ENCODE results near the gene ARL4C.

Gene ARL4C

DNA sequence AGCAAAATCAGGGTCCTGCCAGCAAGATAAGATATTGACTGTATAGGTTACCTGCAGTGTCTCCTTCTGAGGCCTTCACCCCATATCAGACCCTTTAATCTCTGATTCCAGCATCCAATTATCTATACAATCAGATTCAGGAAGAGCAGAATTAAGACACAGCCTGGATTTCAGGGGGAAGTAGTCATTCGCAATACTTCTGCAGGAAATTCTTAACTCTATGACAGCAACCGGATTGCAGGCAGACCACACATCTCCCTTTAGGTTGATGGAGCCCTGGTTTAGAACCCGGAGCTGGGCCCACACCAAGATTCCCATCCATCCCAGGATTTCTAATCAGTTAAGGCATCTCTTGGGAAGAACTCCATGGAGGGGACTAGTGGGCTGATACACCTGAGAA lies 9.5 kb downstream of the ARL4C start:
- no peak overlapping the region for H3K4me3 ChIP-seq (ENCODE audit: low read length)
- no peak for DNase-seq (ENCODE audit: low read depth)
- TF ChIP-seq, protein P1, sequence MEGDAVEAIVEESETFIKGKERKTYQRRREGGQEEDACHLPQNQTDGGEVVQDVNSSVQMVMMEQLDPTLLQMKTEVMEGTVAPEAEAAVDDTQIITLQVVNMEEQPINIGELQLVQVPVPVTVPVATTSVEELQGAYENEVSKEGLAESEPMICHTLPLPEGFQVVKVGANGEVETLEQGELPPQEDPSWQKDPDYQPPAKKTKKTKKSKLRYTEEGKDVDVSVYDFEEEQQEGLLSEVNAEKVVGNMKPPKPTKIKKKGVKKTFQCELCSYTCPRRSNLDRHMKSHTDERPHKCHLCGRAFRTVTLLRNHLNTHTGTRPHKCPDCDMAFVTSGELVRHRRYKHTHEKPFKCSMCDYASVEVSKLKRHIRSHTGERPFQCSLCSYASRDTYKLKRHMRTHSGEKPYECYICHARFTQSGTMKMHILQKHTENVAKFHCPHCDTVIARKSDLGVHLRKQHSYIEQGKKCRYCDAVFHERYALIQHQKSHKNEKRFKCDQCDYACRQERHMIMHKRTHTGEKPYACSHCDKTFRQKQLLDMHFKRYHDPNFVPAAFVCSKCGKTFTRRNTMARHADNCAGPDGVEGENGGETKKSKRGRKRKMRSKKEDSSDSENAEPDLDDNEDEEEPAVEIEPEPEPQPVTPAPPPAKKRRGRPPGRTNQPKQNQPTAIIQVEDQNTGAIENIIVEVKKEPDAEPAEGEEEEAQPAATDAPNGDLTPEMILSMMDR (IDR thresholded peaks at IDR 0.05; ENCODE audit: insufficient read depth, low read depth, low read length, missing control alignments) = no peak

DNA sequence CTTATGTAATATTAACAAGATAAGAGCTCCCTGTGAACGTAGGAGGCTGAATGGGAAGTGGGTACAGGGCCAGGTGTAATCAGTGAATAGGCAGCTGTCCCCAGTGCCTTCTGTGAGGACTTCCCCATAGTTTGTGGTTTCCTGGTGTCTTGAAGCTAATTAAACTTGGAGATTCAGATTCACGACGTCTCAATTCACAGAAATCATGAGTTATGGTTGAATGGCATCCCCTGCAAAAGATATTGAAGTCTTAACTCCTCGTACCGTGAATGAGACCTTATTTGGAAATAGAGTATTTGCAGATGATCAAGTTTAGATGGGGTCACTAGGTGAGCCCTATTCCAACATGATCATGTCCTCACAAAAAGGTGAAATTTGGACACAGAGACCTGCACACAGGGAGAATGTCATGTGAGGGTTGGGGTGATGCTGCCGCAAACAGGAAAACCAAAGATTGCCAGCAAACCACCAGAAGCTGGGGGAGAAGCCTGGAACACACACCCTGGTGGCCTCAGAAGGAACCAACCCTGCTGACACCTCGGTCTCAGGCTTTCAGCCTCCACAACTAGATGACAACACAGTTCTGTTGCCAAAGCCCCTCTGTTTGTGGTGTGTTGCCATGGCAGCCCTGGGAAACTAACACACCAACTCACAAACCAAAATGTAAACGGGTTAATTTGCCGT lies 13.2 kb downstream of the ARL4C start:
- H3K4me3 ChIP-seq (ENCODE audit: low read length) = no peak overlapping the region
- DNase-seq (ENCODE audit: low read depth) = no peak
- TF ChIP-seq, protein P1 (IDR thresholded peaks at IDR 0.05; ENCODE audit: insufficient read depth, low read depth, low read length, missing control alignments) = peak; percentile 10

DNA sequence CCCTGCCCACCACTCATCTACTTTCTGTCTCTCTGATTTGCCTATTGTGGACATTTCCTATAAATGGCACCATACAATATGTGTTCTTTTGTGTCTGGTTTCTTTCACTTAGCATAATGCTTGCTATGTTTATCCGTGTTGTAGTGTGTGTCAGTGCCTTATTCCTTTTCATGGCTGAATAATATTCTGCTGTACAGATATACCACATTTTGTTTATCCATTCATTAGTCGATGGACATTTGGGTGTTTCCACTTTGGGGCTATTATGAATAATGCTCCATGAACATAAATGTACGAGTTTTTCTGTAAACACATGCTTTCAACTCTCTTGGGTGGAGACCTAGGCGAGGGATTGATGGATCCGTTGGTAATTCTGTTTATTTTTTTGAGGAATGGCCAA lies 15.6 kb downstream of the ARL4C start:
- no peak overlapping the region for H3K4me3 ChIP-seq (ENCODE audit: low read length)
- TF ChIP-seq, protein P1 (IDR thresholded peaks at IDR 0.05; ENCODE audit: insufficient read depth, low read depth, low read length, missing control alignments) = no peak
- no peak for DNase-seq (ENCODE audit: low read depth)

DNA sequence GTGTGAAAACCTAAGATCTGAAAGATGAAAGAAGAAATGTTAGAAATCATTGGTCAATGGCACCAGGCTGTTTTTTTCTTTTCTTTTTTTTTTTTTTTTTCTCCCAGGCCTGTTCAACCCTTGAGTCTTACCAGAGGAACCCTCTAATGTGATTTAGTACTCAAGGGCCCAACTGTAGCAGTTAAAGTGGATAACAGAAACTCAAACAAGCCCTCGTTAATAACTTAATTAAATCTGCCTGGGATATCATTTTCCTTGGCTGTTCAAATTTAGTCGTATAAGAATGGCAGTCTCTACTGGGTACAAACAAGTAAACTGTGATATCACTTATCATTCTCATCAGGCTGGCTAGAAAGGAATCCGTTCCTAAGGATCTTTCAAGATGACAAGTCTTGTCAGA lies 16.5 kb downstream of the ARL4C start:
- no peak overlapping the region for H3K4me3 ChIP-seq (ENCODE audit: low read length)
- TF ChIP-seq, protein P1 (IDR thresholded peaks at IDR 0.05; ENCODE audit: insufficient read depth, low read depth, low read length, missing control alignments) = no peak
- no peak for DNase-seq (ENCODE audit: low read depth)

DNA sequence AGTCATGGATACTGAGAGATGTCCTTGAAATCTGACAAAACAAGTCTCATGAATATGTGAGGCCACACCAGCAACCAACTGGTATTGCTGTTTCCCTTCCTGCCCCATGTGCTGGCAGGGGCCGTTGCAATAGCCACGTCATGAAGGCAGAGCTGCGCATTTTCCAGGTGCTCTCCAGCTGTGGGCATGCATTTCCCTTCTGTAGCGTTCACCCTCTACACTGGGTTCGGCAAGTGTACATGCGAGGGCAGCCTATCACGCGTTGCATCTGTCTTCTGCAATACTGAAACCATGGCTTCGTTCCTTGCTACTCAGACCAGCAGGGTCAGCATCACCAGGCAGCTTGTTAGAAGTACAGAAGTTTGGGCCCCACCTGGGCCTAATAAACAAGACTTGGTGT lies 17.4 kb downstream of the ARL4C start:
- DNase-seq (ENCODE audit: low read depth) = no peak
- H3K4me3 ChIP-seq (ENCODE audit: low read length) = no peak overlapping the region
- TF ChIP-seq, protein P1 (IDR thresholded peaks at IDR 0.05; ENCODE audit: insufficient read depth, low read depth, low read length, missing control alignments) = no peak

DNA sequence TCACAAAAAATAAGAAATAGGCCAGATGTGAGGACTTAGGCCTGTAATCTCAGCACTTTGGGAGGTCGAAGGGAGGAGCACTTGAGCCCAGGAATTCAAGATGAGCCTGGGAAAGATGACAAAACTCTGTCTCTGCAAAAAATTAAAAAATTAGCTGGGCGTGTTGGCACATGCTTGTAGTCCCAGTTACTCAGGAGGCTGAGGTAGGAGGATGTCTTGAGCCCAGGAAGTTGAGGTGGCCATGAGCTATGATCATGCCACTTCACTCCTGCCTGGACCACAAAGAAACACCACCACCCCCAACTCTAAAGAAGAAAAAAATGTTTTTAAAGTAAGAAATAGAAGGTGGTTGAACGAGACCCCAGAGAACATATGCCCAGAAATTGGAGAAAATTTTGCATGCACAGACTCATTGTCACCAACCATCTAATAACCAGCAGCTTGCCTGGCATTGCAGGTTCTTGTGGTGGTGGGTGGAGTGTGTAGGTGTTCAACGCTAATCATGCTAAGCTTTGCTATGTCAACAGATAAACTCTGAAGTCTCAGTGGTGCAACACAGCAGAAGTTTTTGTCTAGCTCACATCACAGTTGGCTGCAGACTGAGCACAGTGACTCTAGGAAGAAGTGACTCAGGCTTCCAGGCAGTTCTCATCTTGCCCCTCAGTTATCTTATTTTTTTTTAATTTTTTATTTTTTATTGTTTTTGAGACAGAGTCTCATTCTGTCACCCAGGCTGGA lies 18.6 kb downstream of the ARL4C start:
- H3K4me3 ChIP-seq (ENCODE audit: low read length) = no peak overlapping the region
- peak; percentile 71 for DNase-seq (ENCODE audit: low read depth)
- TF ChIP-seq, protein P1 (IDR thresholded peaks at IDR 0.05; ENCODE audit: insufficient read depth, low read depth, low read length, missing control alignments) = no peak
